ENCODE results near the gene CCRL2. TPM values are rescaled to one million over a fixed set of nuclear protein-coding genes. Genes with fewer than 3 reads are reported as not detected.
"Not testable (repeated sequence)": the region's sequence is repeated elsewhere in the genome, so short reads cannot be mapped to it uniquely, and the experiment has no call there.

Gene CCRL2
- total and polyA plus RNA-seq, 2 donors (not counting 1 experiment from before 2014, with no cell fraction given): 2.6 to 3.3 TPM

- 100% methylated on average over 1 of the region's 5 CpGs for WGBS (ENCODE audit: insufficient coverage)
- ChIA-PET CTCF (interaction anchor here (0.9 kb wide), 1 partner anchor 61 kb away, joined by 4 read pairs; no protein-coding TSS in a partner anchor), POLR2A (interaction anchor here (0.6 kb wide), 1 partner anchor 1543 kb away, joined by 4 read pairs; no protein-coding TSS in a partner anchor)
- peaks cover 0 to 10% (median 6%) of the 10 kb centered on the region in 3 donors for H3K9me3 ChIP-seq (ENCODE audit: control extremely low read depth in 1 of 3, control insufficient read depth in 2 of 3, insufficient read depth in 1 of 3, low read length in 2 of 3)
- no peaks in the 10 kb centered on the region for H3K27me3 ChIP-seq (replicated peaks in 1 of 4; ENCODE audit: control extremely low read depth in 1 of 4, control insufficient read depth in 3 of 4, insufficient read depth in 4 of 4, low read length in 3 of 4)
- ATAC-seq (ENCODE audit: low read depth) (no peak), DNase-seq (no peak)
- no peak overlapping the region for H3K27ac ChIP-seq (ENCODE audit: low read length in 2 of 2)
- H3K36me3 ChIP-seq (replicated peaks in 1 of 2; ENCODE audit: control extremely low read depth in 1 of 2, control insufficient read depth in 1 of 2, extremely low read depth in 1 of 2, insufficient read depth in 2 of 2, low read length in 1 of 2): no peaks in the 10 kb centered on the region
- H3K9ac ChIP-seq (ENCODE audit: low read length): no peak overlapping the region
- peaks cover 6% of the 10 kb centered on the region for H3K9me3 Mint-ChIP-seq (ENCODE audit: insufficient read depth)
- H3K4me3 Mint-ChIP-seq: no peak overlapping the region
- no peak overlapping the region for H3K27ac Mint-ChIP-seq
- H2AFZ ChIP-seq (ENCODE audit: insufficient read depth, low read depth, low read length, poor library complexity, severe bottlenecking): no peak overlapping the region
- H3K4me1 ChIP-seq (ENCODE audit: control insufficient read depth in 2 of 2, insufficient read depth in 2 of 2, low read length in 2 of 2): no peaks in the 10 kb centered on the region
- no peaks in the 10 kb centered on the region for H3K27me3 Mint-ChIP-seq
- H3K4me2 ChIP-seq (replicated peaks; ENCODE audit: low read depth, low read length, poor library complexity, severe bottlenecking): no peak overlapping the region
- intact Hi-C loops (cut with micrococcal nuclease): loop anchor here (5.0 kb wide), 1 partner anchor 152 kb away; no protein-coding TSS in a partner anchor
- H3K4me1 Mint-ChIP-seq: no peaks in the 10 kb centered on the region
- TF ChIP-seq, protein P1, sequence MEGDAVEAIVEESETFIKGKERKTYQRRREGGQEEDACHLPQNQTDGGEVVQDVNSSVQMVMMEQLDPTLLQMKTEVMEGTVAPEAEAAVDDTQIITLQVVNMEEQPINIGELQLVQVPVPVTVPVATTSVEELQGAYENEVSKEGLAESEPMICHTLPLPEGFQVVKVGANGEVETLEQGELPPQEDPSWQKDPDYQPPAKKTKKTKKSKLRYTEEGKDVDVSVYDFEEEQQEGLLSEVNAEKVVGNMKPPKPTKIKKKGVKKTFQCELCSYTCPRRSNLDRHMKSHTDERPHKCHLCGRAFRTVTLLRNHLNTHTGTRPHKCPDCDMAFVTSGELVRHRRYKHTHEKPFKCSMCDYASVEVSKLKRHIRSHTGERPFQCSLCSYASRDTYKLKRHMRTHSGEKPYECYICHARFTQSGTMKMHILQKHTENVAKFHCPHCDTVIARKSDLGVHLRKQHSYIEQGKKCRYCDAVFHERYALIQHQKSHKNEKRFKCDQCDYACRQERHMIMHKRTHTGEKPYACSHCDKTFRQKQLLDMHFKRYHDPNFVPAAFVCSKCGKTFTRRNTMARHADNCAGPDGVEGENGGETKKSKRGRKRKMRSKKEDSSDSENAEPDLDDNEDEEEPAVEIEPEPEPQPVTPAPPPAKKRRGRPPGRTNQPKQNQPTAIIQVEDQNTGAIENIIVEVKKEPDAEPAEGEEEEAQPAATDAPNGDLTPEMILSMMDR (IDR thresholded peaks at IDR 0.05): no peak
- TF ChIP-seq EZH2 (IDR thresholded peaks at IDR 0.05; ENCODE audit: borderline replicate concordance, insufficient read depth, low read depth, low read length, poor library complexity, severe bottlenecking): no peak
- H4K20me1 ChIP-seq (ENCODE audit: control insufficient read depth, insufficient read depth, low read length, poor library complexity, severe bottlenecking): no peaks in the 10 kb centered on the region
- H3K79me2 ChIP-seq (ENCODE audit: control insufficient read depth, insufficient read depth, low read length): no peaks in the 10 kb centered on the region
- H3K4me3 ChIP-seq (ENCODE audit: control extremely low read depth in 1 of 5, extremely low read depth in 1 of 5, insufficient read depth in 1 of 5, low read depth in 2 of 5, low read length in 4 of 5): no peak overlapping the region
Observed at GRCh38 chr3:46429671-46430070, 22.6 kb downstream of the CCRL2 start.

DNA sequence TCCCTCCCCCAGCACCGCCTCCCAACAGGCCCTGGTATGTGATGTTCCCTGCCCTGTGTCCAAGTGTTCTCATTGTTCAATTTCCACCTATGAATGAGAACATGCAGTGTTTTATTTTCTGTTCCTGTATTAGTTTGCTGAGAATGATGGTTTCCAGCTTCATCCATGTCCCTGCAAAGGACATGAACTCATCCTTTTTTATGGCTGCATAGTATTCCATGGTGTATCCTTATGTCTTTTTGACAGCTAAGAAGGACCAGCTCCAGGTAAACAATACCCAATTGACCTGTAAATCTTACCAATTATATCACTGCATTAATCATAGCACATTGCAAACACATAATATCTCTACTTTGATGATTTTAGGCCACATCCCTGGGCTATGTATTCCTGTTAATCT, 23.8 kb downstream of the CCRL2 start:
- H3K36me3 ChIP-seq (replicated peaks in 1 of 2; ENCODE audit: control extremely low read depth in 1 of 2, control insufficient read depth in 1 of 2, extremely low read depth in 1 of 2, insufficient read depth in 2 of 2, low read length in 1 of 2); H3K27ac ChIP-seq (ENCODE audit: low read length in 2 of 2); POLR2A ChIA-PET; H3K4me2 ChIP-seq (replicated peaks; ENCODE audit: low read depth, low read length, poor library complexity, severe bottlenecking); H3K27me3 Mint-ChIP-seq; DNase-seq; H3K9ac ChIP-seq (ENCODE audit: low read length); H3K4me1 ChIP-seq (ENCODE audit: control insufficient read depth in 2 of 2, insufficient read depth in 2 of 2, low read length in 2 of 2); H3K9me3 Mint-ChIP-seq (ENCODE audit: insufficient read depth); H3K27me3 ChIP-seq (replicated peaks in 1 of 4; ENCODE audit: control extremely low read depth in 1 of 4, control insufficient read depth in 3 of 4, insufficient read depth in 4 of 4, low read length in 3 of 4); H2AFZ ChIP-seq (ENCODE audit: insufficient read depth, low read depth, low read length, poor library complexity, severe bottlenecking); H4K20me1 ChIP-seq (ENCODE audit: control insufficient read depth, insufficient read depth, low read length, poor library complexity, severe bottlenecking); intact Hi-C loops (cut with micrococcal nuclease); H3K4me3 ChIP-seq (ENCODE audit: control extremely low read depth in 1 of 5, extremely low read depth in 1 of 5, insufficient read depth in 1 of 5, low read depth in 2 of 5, low read length in 4 of 5); ATAC-seq (ENCODE audit: low read depth); H3K79me2 ChIP-seq (ENCODE audit: control insufficient read depth, insufficient read depth, low read length); H3K4me1 Mint-ChIP-seq; H3K27ac Mint-ChIP-seq; H3K4me3 Mint-ChIP-seq: not testable (repeated sequence)
- WGBS (ENCODE audit: insufficient coverage): no CpG with 5 or more reads among the region's 1 CpG
- H3K9me3 ChIP-seq (ENCODE audit: control extremely low read depth in 1 of 3, control insufficient read depth in 2 of 3, insufficient read depth in 1 of 3, low read length in 2 of 3): peaks cover 0 to 10% (median 6%) of the 10 kb centered on the region in 3 donors
- CTCF ChIA-PET: interaction anchor here (1.2 to 1.6 kb wide), 2 partner anchors 12 to 61 kb away, joined by 4 to 5 read pairs; partner anchors contain the start of gene CCR5

DNA sequence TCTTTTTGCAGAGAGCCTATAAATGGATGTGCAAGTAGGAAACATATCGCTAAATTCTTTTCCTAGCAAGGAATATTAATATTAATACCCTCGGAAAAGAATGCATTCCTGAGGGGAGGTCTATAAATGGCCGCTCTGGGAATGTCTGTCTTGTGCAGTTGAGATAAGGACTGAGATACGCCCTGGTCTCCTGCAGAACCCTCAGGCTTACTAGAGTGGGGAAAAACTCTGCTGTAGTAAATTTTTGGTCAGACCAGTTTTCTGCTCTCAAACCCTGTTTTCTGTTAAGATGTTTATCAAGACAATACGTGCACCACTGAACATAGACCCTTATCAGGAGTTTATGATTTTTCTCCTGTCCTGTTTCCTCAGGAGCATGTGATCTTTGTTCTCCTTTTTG, 24.8 kb downstream of the CCRL2 start:
- H3K4me1 Mint-ChIP-seq; H2AFZ ChIP-seq (ENCODE audit: insufficient read depth, low read depth, low read length, poor library complexity, severe bottlenecking); H3K27ac ChIP-seq (ENCODE audit: low read length in 2 of 2); H3K4me1 ChIP-seq (ENCODE audit: control insufficient read depth in 2 of 2, insufficient read depth in 2 of 2, low read length in 2 of 2); H3K27me3 ChIP-seq (replicated peaks in 1 of 4; ENCODE audit: control extremely low read depth in 1 of 4, control insufficient read depth in 3 of 4, insufficient read depth in 4 of 4, low read length in 3 of 4); H3K27ac Mint-ChIP-seq; ATAC-seq (ENCODE audit: low read depth); H4K20me1 ChIP-seq (ENCODE audit: control insufficient read depth, insufficient read depth, low read length, poor library complexity, severe bottlenecking); H3K79me2 ChIP-seq (ENCODE audit: control insufficient read depth, insufficient read depth, low read length); H3K4me2 ChIP-seq (replicated peaks; ENCODE audit: low read depth, low read length, poor library complexity, severe bottlenecking); DNase-seq; H3K27me3 Mint-ChIP-seq; H3K36me3 ChIP-seq (replicated peaks in 1 of 2; ENCODE audit: control extremely low read depth in 1 of 2, control insufficient read depth in 1 of 2, extremely low read depth in 1 of 2, insufficient read depth in 2 of 2, low read length in 1 of 2); POLR2A ChIA-PET; intact Hi-C loops (cut with micrococcal nuclease); H3K4me3 Mint-ChIP-seq; H3K4me3 ChIP-seq (ENCODE audit: control extremely low read depth in 1 of 5, extremely low read depth in 1 of 5, insufficient read depth in 1 of 5, low read depth in 2 of 5, low read length in 4 of 5); H3K9me3 Mint-ChIP-seq (ENCODE audit: insufficient read depth); H3K9ac ChIP-seq (ENCODE audit: low read length): not testable (repeated sequence)
- peaks cover 0 to 10% (median 6%) of the 10 kb centered on the region in 3 donors for H3K9me3 ChIP-seq (ENCODE audit: control extremely low read depth in 1 of 3, control insufficient read depth in 2 of 3, insufficient read depth in 1 of 3, low read length in 2 of 3)
- CTCF ChIA-PET: interaction anchor here (1.2 to 1.6 kb wide), 2 partner anchors 11 to 62 kb away, joined by 4 to 5 read pairs; partner anchors contain the start of gene CCR5
- 93% methylated on average over 2 of the region's 5 CpGs for WGBS (ENCODE audit: insufficient coverage)

All from B cell (primary cell).